Keratinocyte (primary cell): Measurements from ENCODE around the gene ARHGEF2. TPM values are rescaled to one million over a fixed set of nuclear protein-coding genes. Genes with fewer than 3 reads are reported as not detected.

Experiments
- DNase-seq: peaks from one replicate; pipeline ENCODE4 v3.0.0-alpha.2; 2011; ENCODE audit warnings: low read depth, missing footprints, low spot score
- FAIRE-seq: peaks from 2 replicates; lab custom pipeline; 2011; peaks lifted over from hg19 to GRCh38; lab: Jason Lieb, UNC
- H2AFZ ChIP-seq: 2 replicates; pipeline ENCODE4 v1.6.0; 2012; ENCODE audit warnings: low read length, control low read depth, inconsistent platforms; ENCODE audit not compliant: control insufficient read depth
- H3K27ac ChIP-seq: 2 replicates; pipeline ENCODE4 v1.5.1; 2011; ENCODE audit warnings: low read length; ENCODE audit not compliant: control insufficient read depth, insufficient read depth
- H3K27me3 ChIP-seq: 3 replicates; pipeline ENCODE4 v1.6.0; 2011; ENCODE audit warnings: low read length; ENCODE audit not compliant: control insufficient read depth, insufficient read depth; ENCODE audit errors: extremely low read depth
- H3K36me3 ChIP-seq, 2 experiments: 2 replicates in 1 of 2; 3 replicates in 1 of 2; pipeline ENCODE4 v1.5.1; 2011; ENCODE audit warnings: low read length in 2 of 2, mild to moderate bottlenecking in 1 of 2; ENCODE audit not compliant: control insufficient read depth in 2 of 2, insufficient read depth in 2 of 2; ENCODE audit errors: extremely low read depth in 1 of 2
- H3K4me1 ChIP-seq: 3 replicates; pipeline ENCODE4 v1.5.1; 2011; ENCODE audit warnings: low read length; ENCODE audit not compliant: control insufficient read depth, insufficient read depth; ENCODE audit errors: extremely low read depth
- H3K4me2 ChIP-seq: 3 replicates; pipeline ENCODE4 v1.6.0; 2011; ENCODE audit warnings: low read depth, low read length; ENCODE audit not compliant: control insufficient read depth, insufficient read depth; ENCODE audit errors: extremely low read depth
- H3K4me3 ChIP-seq, 3 experiments: fragments of 200-600 bp in 1 of 3; sonication (generic) in 1 of 3; 2 replicates in 2 of 3; 3 replicates in 1 of 3; pipeline ENCODE4 v1.5.1; 2011 to 2016; ENCODE audit warnings: low read length in 3 of 3, mild to moderate bottlenecking in 3 of 3, control low read depth in 2 of 3, inconsistent platforms in 1 of 3, low read depth in 1 of 3, mixed read lengths in 1 of 3, mixed run types in 1 of 3, moderate library complexity in 1 of 3; ENCODE audit not compliant: control insufficient read depth in 2 of 3, insufficient read depth in 2 of 3; ENCODE audit errors: extremely low read depth in 1 of 3
- H3K79me2 ChIP-seq: 2 replicates; pipeline ENCODE4 v1.6.0; 2012; ENCODE audit warnings: low read length; ENCODE audit not compliant: control insufficient read depth, insufficient read depth
- H3K9ac ChIP-seq: 3 replicates; pipeline ENCODE4 v1.6.0; 2011; ENCODE audit warnings: low read length; ENCODE audit not compliant: control insufficient read depth, insufficient read depth; ENCODE audit errors: extremely low read depth
- H3K9me1 ChIP-seq: 3 replicates; pipeline ENCODE4 v1.6.0; 2011; ENCODE audit warnings: low read length; ENCODE audit not compliant: control insufficient read depth, insufficient read depth; ENCODE audit errors: extremely low read depth
- H3K9me3 ChIP-seq: 2 replicates; pipeline ENCODE4 v1.5.1; 2012; ENCODE audit warnings: low read depth, low read length; ENCODE audit not compliant: control insufficient read depth
- H4K20me1 ChIP-seq: 3 replicates; pipeline ENCODE4 v1.6.0; 2011; ENCODE audit warnings: low read length; ENCODE audit not compliant: control insufficient read depth, insufficient read depth; ENCODE audit errors: extremely low read depth
- CTCF ChIP-seq, 3 experiments: IDR thresholded peaks in 1 of 3; conservative IDR thresholded peaks in 1 of 3; optimal IDR thresholded peaks in 1 of 3; 2 replicates in 2 of 3; 3 replicates in 1 of 3; pipeline versions ENCODE3 to v1.5.1; 2011; ENCODE audit warnings: low read length in 3 of 3, mild to moderate bottlenecking in 3 of 3, moderate library complexity in 2 of 3, control low read depth in 1 of 3, inconsistent platforms in 1 of 3; ENCODE audit not compliant: insufficient read depth in 2 of 3; ENCODE audit errors: extremely low read depth in 1 of 3
- EZH2 ChIP-seq: IDR thresholded peaks from one replicate; pipeline ENCODE4 v1.6.1; 2012; ENCODE audit warnings: inconsistent platforms, mild to moderate bottlenecking, low read length, moderate library complexity
- dilution Hi-C: fragments of 300-500 bp; cut with MboI; formaldehyde crosslinking; loops from one replicate; pipeline ENCODE4 v1.7.0; 2020; ENCODE audit warnings: low sequenced_read_pairs; ENCODE audit not compliant: extremely low pct_ligation_motif_present
- polyA plus RNA-seq, 5 experiments: library from polyadenylated mRNA; depleted of rRNA in 3 of 5; stranded (reverse) in 3 of 5; stranded (forward) in 1 of 5; unstranded in 1 of 5; fragments of >200 nt; gene quantifications; 1 replicate in 1 of 5; 2 replicates in 3 of 5; 3 replicates in 1 of 5; pipeline versions ENCODE4 v1.2.1 to v1.2.3, GENCODE V29; 2011 to 2012; ENCODE audit warnings: missing spikeins in 2 of 5, low read depth in 1 of 5, low replicate concordance in 1 of 5

The ARHGEF2 gene
- polyA plus RNA-seq, 1 donor (not counting 4 experiments of a cell fraction or from before 2014, with no cell fraction given) = 38.7 TPM

DNA sequence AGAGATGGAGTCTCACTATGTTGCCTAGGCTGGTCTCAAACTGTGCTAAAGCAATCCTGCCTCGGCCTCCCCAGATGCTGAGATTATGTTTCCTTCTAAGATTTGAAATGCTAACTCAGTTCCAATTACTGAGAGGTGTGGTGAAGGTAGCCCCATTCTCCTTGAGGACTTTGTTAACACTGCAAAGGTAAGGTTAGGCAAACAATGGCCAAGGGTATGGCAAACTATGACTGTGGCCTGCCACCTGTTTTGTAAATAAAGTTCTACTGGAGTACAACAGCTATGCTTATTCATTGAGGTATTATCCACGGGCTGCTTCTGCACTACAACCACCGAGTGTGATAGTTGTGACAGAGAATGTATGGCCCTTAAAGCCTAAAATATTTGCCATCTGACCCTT, 57.6 kb downstream of the ARHGEF2 start:
- H4K20me1 ChIP-seq = peaks cover 1% of the 10 kb centered on the region

DNA sequence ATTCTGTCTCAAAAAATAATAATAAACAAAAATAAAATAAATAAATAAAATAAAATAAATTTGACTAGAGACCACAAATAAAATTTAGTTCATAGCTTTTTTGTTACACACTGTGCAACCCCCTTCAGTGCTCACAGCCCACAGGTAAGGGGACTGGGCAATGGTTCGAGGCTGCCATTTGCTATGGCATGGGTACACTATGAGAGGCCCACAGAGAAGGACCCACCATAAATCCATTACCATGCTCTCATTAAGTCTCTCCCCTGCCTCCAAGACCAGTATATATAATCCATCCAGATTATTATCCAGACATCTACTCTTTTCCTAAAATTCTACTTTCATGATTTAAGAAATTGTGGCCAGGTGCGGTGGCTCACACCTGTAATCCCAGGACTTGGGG, 58.5 kb downstream of the ARHGEF2 start:
- H3K9ac ChIP-seq = no peak overlapping the region
- no peaks in the 10 kb centered on the region for H3K4me1 ChIP-seq
- H3K9me3 ChIP-seq = no peaks in the 10 kb centered on the region
- no peak overlapping the region for H3K27ac ChIP-seq
- peaks cover 17% of the 10 kb centered on the region for H3K79me2 ChIP-seq
- no peaks in the 10 kb centered on the region for H3K9me1 ChIP-seq
- no peak overlapping the region for H3K4me2 ChIP-seq
- no peak overlapping the region for H3K4me3 ChIP-seq
- H2AFZ ChIP-seq = no peak overlapping the region
- H3K27me3 ChIP-seq = no peaks in the 10 kb centered on the region
- no peak for TF ChIP-seq EZH2
- TF ChIP-seq CTCF (optimal IDR thresholded peaks at IDR 0.05 in 1 of 3, IDR thresholded peaks at IDR 0.05 in 1 of 3, conservative IDR thresholded peaks at IDR 0.05 in 1 of 3; ENCODE audit: extremely low read depth in 1 of 3, insufficient read depth in 2 of 3, low read length in 3 of 3) = no peak
- peaks cover 32 to 42% of the 10 kb centered on the region in 2 experiments for H3K36me3 ChIP-seq
- no peaks in the 10 kb centered on the region for H4K20me1 ChIP-seq
- FAIRE-seq (no peak), DNase-seq (no peak)
- dilution Hi-C loops = no loop called here

More for the DNA sequence above, 57.6 kb downstream of the ARHGEF2 start:
- Histone ChIP-seq H3K27me3 (no peaks in the 10 kb centered on the region), H3K4me3 (no peak overlapping the region), H3K36me3 (peaks cover 36 to 45% of the 10 kb centered on the region in 2 experiments), H2AFZ (no peak overlapping the region), H3K9me1 (no peaks in the 10 kb centered on the region), H3K27ac (no peak overlapping the region), H3K79me2 (peaks cover 20% of the 10 kb centered on the region), H3K4me2 (no peak overlapping the region), H3K9me3 (no peaks in the 10 kb centered on the region), H3K9ac (no peak overlapping the region), H3K4me1 (no peaks in the 10 kb centered on the region)
- no peak for FAIRE-seq
- no peak for DNase-seq
- TF ChIP-seq EZH2 (no peak), CTCF (optimal IDR thresholded peaks at IDR 0.05 in 1 of 3, IDR thresholded peaks at IDR 0.05 in 1 of 3, conservative IDR thresholded peaks at IDR 0.05 in 1 of 3; ENCODE audit: extremely low read depth in 1 of 3, insufficient read depth in 2 of 3, low read length in 3 of 3) (no peak)
- dilution Hi-C loops = no loop called here
